Stimulated activated CD4-positive, alpha-beta T cell treated with anti-CD3 and anti-CD28 coated beads, Interleukin-12 subunit alpha, Interleukin-12 subunit beta, amount 100 ng/mL, for 4 hours (primary cell): ENCODE measurements around the gene MAD1L1.

Source experiments
- DNase-seq: peaks from one replicate; pipeline ENCODE4 v3.0.0-alpha.2; 2020

The MAD1L1 gene

GRCh38 chr7:2217206-2217605 lies 15.5 kb downstream of the MAD1L1 start:
- no peak for DNase-seq

- DNase-seq, result no peak
These were observed 16.9 kb downstream of the MAD1L1 start for GRCh38 chr7:2215851-2216250.

GRCh38 chr7:2214636-2215035 lies 18.1 kb downstream of the MAD1L1 start:
- no peak for DNase-seq

GRCh38 chr7:2213551-2214215 lies 19.1 kb downstream of the MAD1L1 start:
- no peak for DNase-seq

- DNase-seq, result no peak
These were observed 19.8 kb downstream of the MAD1L1 start for GRCh38 chr7:2212906-2213305.

GRCh38 chr7:2211926-2212325 lies 20.8 kb downstream of the MAD1L1 start:
- no peak for DNase-seq

GRCh38 chr7:2211259-2211880 lies 21.4 kb downstream of the MAD1L1 start:
- DNase-seq, result no peak

GRCh38 chr7:2210551-2211258 lies 22.0 kb downstream of the MAD1L1 start:
- DNase-seq, result no peak

- no peak for DNase-seq
These were observed 22.8 kb downstream of the MAD1L1 start for GRCh38 chr7:2209961-2210323.

- peak; percentile 40 for DNase-seq
These were observed 23.4 kb downstream of the MAD1L1 start for GRCh38 chr7:2209146-2209960.

DNA sequence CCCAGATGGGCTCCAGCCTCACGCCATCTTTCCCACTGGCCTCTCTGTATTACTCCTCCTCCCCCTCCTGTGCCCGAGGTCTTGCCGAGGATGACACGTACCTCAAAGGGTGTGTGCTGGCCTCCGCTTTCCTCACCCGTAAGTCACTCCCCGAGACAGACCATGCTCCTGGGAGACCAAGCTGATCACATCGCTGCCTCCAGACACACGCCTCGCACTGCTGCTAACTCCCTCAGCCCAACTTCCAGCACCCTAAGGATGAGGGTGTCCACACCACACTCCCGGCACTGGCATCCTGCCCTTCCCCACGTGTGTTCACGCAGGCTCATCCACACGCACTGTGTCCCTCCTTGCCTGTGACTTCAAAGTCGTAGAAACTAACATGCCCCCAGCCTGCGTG lies 24.0 kb downstream of the MAD1L1 start:
- no peak for DNase-seq

- no peak for DNase-seq
These were observed 27.5 kb downstream of the MAD1L1 start for GRCh38 chr7:2205036-2205780.

- no peak for DNase-seq
These were observed 28.3 kb downstream of the MAD1L1 start for GRCh38 chr7:2204446-2204845.

GRCh38 chr7:2203766-2204300 lies 28.9 kb downstream of the MAD1L1 start:
- no peak for DNase-seq

DNA sequence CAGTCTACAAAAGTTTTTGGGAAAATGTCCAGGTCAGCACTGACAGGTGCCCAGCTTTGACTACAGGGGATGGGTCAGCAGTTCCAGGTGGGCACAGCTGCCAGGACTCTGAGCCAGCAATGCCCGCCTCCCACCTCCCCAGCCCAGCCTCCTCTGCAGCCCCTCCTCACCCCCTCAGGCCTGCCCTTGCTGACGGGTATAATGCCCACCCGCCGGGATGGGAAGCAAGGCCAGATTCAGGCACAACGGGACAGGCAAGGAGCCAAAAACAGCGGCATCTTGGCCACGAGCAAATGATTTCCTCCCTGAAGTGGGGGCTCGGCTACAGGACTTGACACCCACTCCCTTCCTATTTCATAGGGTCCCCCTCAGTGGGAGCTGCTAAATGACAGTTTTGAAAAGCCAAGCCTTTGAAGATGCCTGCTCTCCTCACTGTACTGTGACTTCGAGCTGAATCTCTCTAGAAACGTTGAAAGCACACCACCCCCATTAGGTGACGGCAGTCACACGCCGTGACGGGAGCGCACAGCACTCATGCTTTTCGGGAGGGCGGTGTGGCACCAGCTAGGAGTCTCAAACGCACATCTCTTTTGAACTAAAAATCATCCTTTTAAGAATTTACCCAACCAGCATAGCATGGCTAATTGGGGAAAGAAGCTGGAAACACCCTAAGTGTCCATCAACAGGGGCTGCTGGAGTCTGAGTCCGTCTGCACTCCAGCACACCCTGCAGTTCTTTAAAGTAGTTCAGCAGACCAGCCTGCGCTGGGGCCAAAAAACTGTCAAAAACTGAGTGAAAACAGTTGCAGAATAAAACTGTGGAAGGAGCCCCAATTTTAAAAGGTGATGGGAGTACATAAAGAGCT lies 29.6 kb downstream of the MAD1L1 start:
- no peak for DNase-seq

DNA sequence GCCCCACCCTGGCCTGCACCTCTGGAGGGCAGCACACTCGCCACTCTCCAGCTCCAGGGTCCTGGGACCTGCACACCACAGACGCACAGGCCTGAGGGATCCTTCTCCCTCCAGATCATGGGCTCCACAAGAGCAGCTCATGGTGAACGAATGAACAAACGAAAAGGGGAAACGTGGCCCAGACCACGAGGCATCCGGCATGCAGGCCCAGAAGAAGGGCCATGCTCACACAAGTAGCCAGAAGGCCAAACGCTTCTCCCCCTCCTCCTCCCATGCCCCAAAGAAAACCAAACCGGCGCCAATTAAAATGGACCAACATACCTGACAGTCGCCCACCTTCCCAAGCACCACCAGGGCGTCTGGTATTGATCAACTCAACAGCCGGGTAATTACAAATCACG lies 30.4 kb downstream of the MAD1L1 start:
- DNase-seq, result no peak

DNA sequence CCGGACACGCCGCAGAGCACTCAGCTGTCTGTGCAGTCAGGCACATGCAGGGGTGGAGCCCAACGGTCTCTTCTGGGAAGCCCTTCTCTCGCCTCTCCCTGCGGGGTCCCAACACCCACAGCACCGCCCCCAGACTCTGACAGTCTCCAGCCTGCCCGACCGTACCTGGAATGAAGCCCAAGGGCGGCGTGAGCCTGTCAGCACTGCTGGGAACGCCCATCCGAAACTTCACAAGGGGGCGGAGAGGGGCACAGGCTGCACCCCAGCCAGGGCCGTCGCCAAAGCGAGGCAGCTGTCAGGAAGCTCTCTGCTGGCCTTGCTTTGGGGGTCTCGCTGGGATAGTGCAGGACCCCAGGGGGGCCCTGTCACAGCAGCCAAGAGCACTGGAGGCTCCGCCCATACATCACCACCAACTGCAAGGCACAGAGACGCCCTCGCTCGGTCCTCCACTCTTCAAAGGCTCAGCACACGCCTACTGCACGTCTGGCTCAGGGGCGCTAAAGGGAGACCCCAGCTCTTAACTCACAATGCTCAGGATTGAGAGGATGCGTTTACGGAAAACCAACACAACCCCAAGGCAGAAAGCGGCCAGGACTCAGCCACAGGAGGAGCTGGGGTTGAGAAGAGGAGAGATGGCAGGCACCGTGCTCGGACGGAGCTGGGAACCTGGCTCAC lies 30.9 kb downstream of the MAD1L1 start:
- no peak for DNase-seq

GRCh38 chr7:2201128-2201527 lies 31.6 kb downstream of the MAD1L1 start:
- DNase-seq, result no peak

DNA sequence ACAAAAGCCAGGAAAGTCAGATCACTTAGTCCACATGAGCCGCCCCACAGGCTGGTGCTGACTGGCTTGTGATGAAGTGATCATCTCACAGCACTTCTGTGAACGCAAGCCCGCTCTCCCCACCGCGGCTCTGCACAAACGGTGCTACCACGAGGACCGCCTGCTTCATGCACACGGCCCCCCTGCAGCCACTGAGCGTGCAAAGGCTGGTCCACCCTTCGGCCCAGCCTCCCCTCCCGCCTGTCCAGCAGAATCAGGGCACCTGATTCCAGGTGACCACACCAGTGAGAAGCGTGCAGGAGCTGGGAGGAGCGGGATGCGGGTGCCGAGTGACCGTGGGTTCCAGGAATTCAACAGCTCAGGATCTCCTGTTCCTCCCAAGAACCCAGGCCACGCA lies 32.2 kb downstream of the MAD1L1 start:
- no peak for DNase-seq

DNA sequence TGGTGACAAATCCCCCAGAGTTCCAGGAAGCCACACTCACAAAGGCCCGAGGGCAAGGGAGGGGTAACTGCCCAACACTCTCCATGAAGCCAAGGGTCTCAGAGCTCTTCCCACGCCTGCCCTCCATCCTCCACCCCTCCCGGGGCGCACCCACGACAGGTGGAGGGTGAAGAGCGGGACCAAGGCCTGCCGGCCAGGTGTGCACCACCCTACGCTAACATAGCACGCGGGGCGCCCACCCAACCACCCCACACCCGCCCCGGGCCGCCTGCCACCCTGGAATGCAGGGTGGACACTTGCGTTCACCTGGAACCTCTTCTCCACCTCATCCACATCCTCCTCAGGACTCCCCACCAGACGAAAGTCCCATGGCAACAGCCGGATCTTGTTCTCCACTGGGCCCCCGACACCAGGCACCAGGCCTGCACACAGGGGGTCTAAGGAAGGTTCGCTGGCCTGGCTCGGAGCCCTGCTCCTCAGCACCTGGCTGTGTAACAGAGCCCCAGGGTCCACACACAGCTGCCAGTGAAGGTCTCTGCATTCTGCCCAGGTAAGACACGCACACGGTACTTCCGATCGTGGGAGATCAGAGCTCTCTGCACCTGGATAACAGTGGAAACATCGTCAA lies 32.7 kb downstream of the MAD1L1 start:
- no peak for DNase-seq
